OCI-LY7 (cell line): ENCODE data around the gene TJP3. TPM values are rescaled to one million over a fixed set of nuclear protein-coding genes. Genes with fewer than 3 reads are reported as not detected.

ENCODE experiments used
- BruUV-seq: library from RNA; stranded (reverse); fragments of 400-500 nt; replicated peaks from 2 replicates; lab custom pipeline; 2021; lab: Mats Ljungman, UMichigan
- CTCF ChIA-PET: fragments of 300-600 bp; sonication (Branson Sonifier 250); formaldehyde crosslinking; loops from one replicate; lab custom pipeline; 2022; ENCODE audit warnings: antibody characterized with exemption; ENCODE audit not compliant: unreplicated experiment; lab: Charles Lee
- POLR2A ChIA-PET: fragments of 300-600 bp; sonication (Branson Sonifier 250); formaldehyde crosslinking; loops from one replicate; lab custom pipeline; 2022; ENCODE audit warnings: antibody characterized with exemption; lab: Charles Lee
- DNase-seq: peaks from one replicate; pipeline ENCODE4 v3.0.0-alpha.2; 2015; ENCODE audit warnings: low spot score
- H2AFZ ChIP-seq: fragments of 200-600 bp; sonication (generic), shearing (Covaris generic); 2 replicates; pipeline ENCODE4 v1.6.1; 2014; ENCODE audit warnings: mild to moderate bottlenecking, antibody characterized with exemption, low read length, moderate library complexity
- H3K27ac ChIP-seq: fragments of 200-600 bp; sonication (generic); 2 replicates; pipeline ENCODE4 v1.5.1; 2014; ENCODE audit warnings: mixed run types, low read depth, mild to moderate bottlenecking, moderate library complexity, low read length, inconsistent platforms; ENCODE audit not compliant: poor library complexity, severe bottlenecking
- H3K36me3 ChIP-seq: fragments of 200-600 bp; sonication (generic); 2 replicates; pipeline ENCODE4 v1.6.1; 2014; ENCODE audit warnings: mild to moderate bottlenecking, antibody characterized with exemption, low read length, moderate library complexity, mixed read lengths; ENCODE audit not compliant: insufficient read depth
- H3K4me1 ChIP-seq: fragments of 200-600 bp; sonication (generic); 2 replicates; pipeline ENCODE4 v1.5.1; 2014; ENCODE audit warnings: mild to moderate bottlenecking, low read length; ENCODE audit not compliant: insufficient read depth, poor library complexity, severe bottlenecking
- H3K4me2 ChIP-seq: fragments of 200-600 bp; sonication (generic); 2 replicates; pipeline ENCODE4 v1.6.1; 2014; ENCODE audit warnings: mild to moderate bottlenecking, low read length
- H3K4me3 ChIP-seq: fragments of 200-600 bp; sonication (generic); 2 replicates; pipeline ENCODE4 v1.5.1; 2014; ENCODE audit warnings: mild to moderate bottlenecking, low read depth, low read length; ENCODE audit not compliant: poor library complexity, severe bottlenecking
- H3K79me2 ChIP-seq: fragments of 200-600 bp; sonication (generic); 2 replicates; pipeline ENCODE4 v1.6.1; 2016; ENCODE audit warnings: low read depth, mild to moderate bottlenecking, low read length, moderate library complexity, mixed read lengths; ENCODE audit not compliant: insufficient read depth
- H3K9me2 ChIP-seq: fragments of 200-600 bp; sonication (generic); 2 replicates; pipeline ENCODE4 v1.6.1; 2016; ENCODE audit warnings: mild to moderate bottlenecking, low read length, mixed read lengths; ENCODE audit not compliant: insufficient read depth
- H3K9me3 ChIP-seq: fragments of 200-600 bp; sonication (generic); 2 replicates; pipeline ENCODE4 v1.6.1; 2014; ENCODE audit warnings: mild to moderate bottlenecking, mixed run types, low read length, mixed read lengths
- H4K20me1 ChIP-seq: fragments of 200-600 bp; sonication (generic); 2 replicates; pipeline ENCODE4 v1.6.1; 2014; ENCODE audit warnings: mild to moderate bottlenecking, antibody characterized with exemption, low read length, moderate library complexity, mixed read lengths; ENCODE audit not compliant: insufficient read depth
- CTCF ChIP-seq: fragments of 200-600 bp; sonication (generic); conservative IDR thresholded peaks from 2 replicates; pipeline ENCODE4 v1.5.1; 2014; ENCODE audit warnings: mild to moderate bottlenecking, antibody characterized with exemption, low read length, moderate library complexity, mixed read lengths
- EZH2phosphoT487 ChIP-seq: fragments of 200-600 bp; sonication (generic); IDR thresholded peaks from 2 replicates; pipeline ENCODE4 v1.6.1; 2018; ENCODE audit warnings: low read depth, borderline replicate concordance, mild to moderate bottlenecking, mixed run types, antibody characterized with exemption, low read length, moderate library complexity, mixed read lengths
- intact Hi-C: fragments of 100-400 bp; cut with micrococcal nuclease; formaldehyde crosslinking; loops from one replicate; pipeline ENCODE4 v1.10.0; 2022; ENCODE audit not compliant: unreplicated experiment
- total RNA-seq, 2 experiments: library from RNA; depleted of rRNA in 1 of 2; stranded (reverse); fragments of >200 nt in 1 of 2; shearing (Covaris generic) in 1 of 2; gene quantifications; 2 replicates each; pipeline ENCODE4 v1.2.3, GENCODE V29; 2014 to 2022

TJP3 gene
- total RNA-seq, 2 experiments from 2014 or later: 0.69 to 1.8 TPM

DNA sequence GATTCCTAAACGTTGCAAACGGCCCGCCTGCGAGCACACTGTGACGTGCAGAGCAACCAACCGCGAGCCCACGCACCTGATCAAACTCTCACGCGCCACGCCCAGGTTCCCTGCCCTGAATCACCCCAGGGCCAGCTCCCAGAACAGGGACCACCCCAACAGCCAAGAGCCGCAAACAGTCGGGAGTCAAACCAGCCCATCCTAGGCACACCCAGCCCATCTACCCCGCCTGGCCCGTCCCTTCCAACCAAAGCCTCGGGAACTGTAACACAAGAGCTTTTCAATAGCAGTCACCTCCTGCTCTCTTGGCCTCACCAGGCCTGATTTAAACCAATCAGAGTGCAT, 16.8 kb upstream of the TJP3 start:
- intact Hi-C loops: no loop called here
- Histone ChIP-seq H3K79me2 (no peaks in the 10 kb centered on the region), H3K9me2 (no peaks in the 10 kb centered on the region), H3K4me2 (no peak overlapping the region), H3K9me3 (no peaks in the 10 kb centered on the region), H3K36me3 (no peaks in the 10 kb centered on the region), H3K4me1 (peaks cover 13% of the 10 kb centered on the region), H3K27ac (no peak overlapping the region), H4K20me1 (no peaks in the 10 kb centered on the region), H2AFZ (no peak overlapping the region), H3K4me3 (no peak overlapping the region)
- POLR2A ChIA-PET: no interaction called here
- no peak for TF ChIP-seq EZH2phosphoT487
- TF ChIP-seq CTCF: no peak
- no peak for DNase-seq
- no TSS peak for BruUV-seq
- CTCF ChIA-PET: no interaction called here

DNA sequence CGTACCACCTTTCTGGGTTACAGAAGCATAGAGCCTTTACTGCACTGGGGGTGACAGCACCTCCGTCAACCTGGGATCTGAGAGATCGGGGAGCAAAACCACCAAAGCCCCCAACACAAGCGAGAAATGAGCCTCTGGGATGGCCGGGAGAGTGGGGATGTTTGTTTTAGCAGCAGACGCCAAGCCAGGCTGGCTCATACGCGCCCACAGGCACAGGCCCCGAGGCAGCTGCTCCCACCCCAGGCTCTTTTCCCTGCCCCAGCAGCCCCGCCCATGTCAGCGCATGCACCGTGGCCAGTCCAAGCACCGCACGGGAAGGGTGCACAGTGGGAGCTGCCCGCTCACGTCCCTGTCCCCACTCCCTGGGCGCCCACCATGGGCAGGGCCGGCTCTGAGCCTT, 16.5 kb upstream of the TJP3 start:
- TF ChIP-seq EZH2phosphoT487 (no peak), CTCF (no peak)
- no peak for DNase-seq
- Histone ChIP-seq H2AFZ (no peak overlapping the region), H3K36me3 (no peaks in the 10 kb centered on the region), H3K4me1 (peaks cover 13% of the 10 kb centered on the region), H4K20me1 (no peaks in the 10 kb centered on the region), H3K4me3 (no peak overlapping the region), H3K79me2 (no peaks in the 10 kb centered on the region), H3K27ac (no peak overlapping the region), H3K9me3 (no peaks in the 10 kb centered on the region), H3K9me2 (no peaks in the 10 kb centered on the region), H3K4me2 (no peak overlapping the region)
- POLR2A ChIA-PET: no interaction called here
- CTCF ChIA-PET: no interaction called here
- intact Hi-C loops: no loop called here
- BruUV-seq: no TSS peak

- Histone ChIP-seq H3K4me3 (no peak overlapping the region), H4K20me1 (no peaks in the 10 kb centered on the region), H3K79me2 (no peaks in the 10 kb centered on the region), H3K4me2 (no peak overlapping the region), H3K9me3 (no peaks in the 10 kb centered on the region), H3K4me1 (peaks cover 12% of the 10 kb centered on the region), H2AFZ (no peak overlapping the region), H3K27ac (no peak overlapping the region), H3K9me2 (no peaks in the 10 kb centered on the region), H3K36me3 (no peaks in the 10 kb centered on the region)
- TF ChIP-seq EZH2phosphoT487 (no peak), CTCF (peak; percentile 70)
- peak; percentile 19 for DNase-seq
- CTCF ChIA-PET: interaction anchor here (0.6 kb wide), 1 partner anchor 451 kb away, joined by 4 read pairs; no protein-coding TSS in a partner anchor
- POLR2A ChIA-PET: interaction anchor here (0.6 kb wide), 1 partner anchor 26 kb away, joined by 5 read pairs; no protein-coding TSS in a partner anchor
- no TSS peak for BruUV-seq
- intact Hi-C loops: no loop called here
These were observed 15.8 kb upstream of the TJP3 start for GRCh38 chr19:3692141-3693024.
